HUES6 (cell line): Measurements from ENCODE around the gene TAAR2.
"Not testable (repeated sequence)": the region's sequence is repeated elsewhere in the genome, so short reads cannot be mapped to it uniquely, and the experiment has no call there.

Experiments used
- H3K27ac ChIP-seq: 2 replicates; pipeline ENCODE4 v1.7.0; 2013; ENCODE audit warnings: low read depth, mild to moderate bottlenecking, low read length, inconsistent platforms
- H3K27me3 ChIP-seq: 2 replicates; pipeline ENCODE4 v1.6.1; 2013; ENCODE audit warnings: low read length; ENCODE audit not compliant: control insufficient read depth, insufficient read depth
- H3K36me3 ChIP-seq: 2 replicates; pipeline ENCODE4 v1.6.1; 2013; ENCODE audit warnings: low read length; ENCODE audit not compliant: control insufficient read depth, insufficient read depth
- H3K4me1 ChIP-seq: 2 replicates; pipeline ENCODE4 v1.6.1; 2013; ENCODE audit warnings: low read length; ENCODE audit not compliant: control insufficient read depth, insufficient read depth
- H3K4me3 ChIP-seq: 2 replicates; pipeline ENCODE4 v1.5.1; 2013; ENCODE audit warnings: low read depth, low read length
- H3K9ac ChIP-seq: one replicate; pipeline ENCODE4 v1.6.1; 2013; ENCODE audit warnings: mild to moderate bottlenecking, low read length
- H3K9me3 ChIP-seq: 2 replicates; pipeline ENCODE4 v1.6.1; 2013; ENCODE audit warnings: low read depth, low read length; ENCODE audit not compliant: control insufficient read depth, insufficient read depth

The TAAR2 gene

DNA sequence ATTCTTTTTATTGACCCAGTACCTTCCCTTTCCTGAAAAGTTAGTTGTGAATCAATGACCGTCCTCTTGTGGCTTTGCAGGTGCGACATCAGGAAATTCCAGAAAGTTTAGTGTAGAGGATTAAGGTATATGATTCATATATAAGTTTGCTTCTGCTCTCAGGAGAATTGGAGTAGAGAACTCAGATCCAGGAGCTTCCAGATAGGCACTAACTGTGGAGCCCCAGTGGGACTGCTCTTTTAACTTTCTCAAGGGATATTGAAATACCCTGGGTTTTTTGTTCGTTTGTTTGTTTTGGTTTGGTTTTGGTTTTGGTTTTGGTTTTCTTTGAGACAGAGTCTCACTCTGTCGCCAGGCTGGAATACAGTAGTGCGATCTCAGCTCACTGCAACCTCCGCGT lies 9.5 kb downstream of the TAAR2 start:
- no peak overlapping the region for H3K27ac ChIP-seq
- no peaks in the 10 kb centered on the region for H3K36me3 ChIP-seq
- H3K9ac ChIP-seq: no peak overlapping the region
- H3K4me1 ChIP-seq: no peaks in the 10 kb centered on the region; the same call in 1 of the 2 replicates
- no peaks in the 10 kb centered on the region for H3K27me3 ChIP-seq
- H3K9me3 ChIP-seq: no peaks in the 10 kb centered on the region
- no peak overlapping the region for H3K4me3 ChIP-seq

- Histone ChIP-seq H3K4me3 (no peak overlapping the region), H3K9me3 (no peaks in the 10 kb centered on the region), H3K4me1 (no peaks in the 10 kb centered on the region; the same call in 1 of the 2 replicates), H3K36me3 (no peaks in the 10 kb centered on the region), H3K27me3 (no peaks in the 10 kb centered on the region), H3K27ac (no peak overlapping the region), H3K9ac (no peak overlapping the region)
Observed at GRCh38 chr6:132612449-132613108, 11.5 kb downstream of the TAAR2 start.

DNA sequence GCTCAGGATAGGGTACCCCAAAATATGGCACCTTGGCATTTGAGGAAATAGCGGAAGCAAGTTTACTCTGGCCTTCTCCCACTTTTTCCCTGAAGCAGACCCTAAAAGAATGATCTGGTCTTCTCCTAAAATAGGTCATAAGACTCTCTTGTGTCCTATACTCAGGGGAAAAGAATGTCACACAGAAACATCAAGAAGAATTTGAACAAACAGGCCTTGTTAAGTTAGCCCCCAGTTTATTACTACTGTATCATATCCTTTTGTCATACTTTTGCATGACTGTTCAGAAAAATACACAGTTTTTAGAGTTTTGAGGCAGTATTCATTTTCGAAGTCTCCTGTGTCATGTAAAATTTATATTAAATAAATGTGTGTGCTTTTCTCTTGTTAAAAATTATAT lies 12.5 kb downstream of the TAAR2 start:
- Histone ChIP-seq H3K4me3 (no peak overlapping the region), H3K36me3 (no peaks in the 10 kb centered on the region), H3K27ac (no peak overlapping the region), H3K4me1 (no peaks in the 10 kb centered on the region; the same call in 1 of the 2 replicates), H3K9me3 (no peaks in the 10 kb centered on the region), H3K9ac (no peak overlapping the region), H3K27me3 (no peaks in the 10 kb centered on the region)

GRCh38 chr6:132607544-132608233 lies 16.4 kb downstream of the TAAR2 start:
- Histone ChIP-seq H3K9me3 (no peaks in the 10 kb centered on the region), H3K9ac (no peak overlapping the region), H3K27ac (no peak overlapping the region), H3K36me3 (no peaks in the 10 kb centered on the region), H3K27me3 (no peaks in the 10 kb centered on the region), H3K4me3 (no peak overlapping the region), H3K4me1 (no peaks in the 10 kb centered on the region)

DNA sequence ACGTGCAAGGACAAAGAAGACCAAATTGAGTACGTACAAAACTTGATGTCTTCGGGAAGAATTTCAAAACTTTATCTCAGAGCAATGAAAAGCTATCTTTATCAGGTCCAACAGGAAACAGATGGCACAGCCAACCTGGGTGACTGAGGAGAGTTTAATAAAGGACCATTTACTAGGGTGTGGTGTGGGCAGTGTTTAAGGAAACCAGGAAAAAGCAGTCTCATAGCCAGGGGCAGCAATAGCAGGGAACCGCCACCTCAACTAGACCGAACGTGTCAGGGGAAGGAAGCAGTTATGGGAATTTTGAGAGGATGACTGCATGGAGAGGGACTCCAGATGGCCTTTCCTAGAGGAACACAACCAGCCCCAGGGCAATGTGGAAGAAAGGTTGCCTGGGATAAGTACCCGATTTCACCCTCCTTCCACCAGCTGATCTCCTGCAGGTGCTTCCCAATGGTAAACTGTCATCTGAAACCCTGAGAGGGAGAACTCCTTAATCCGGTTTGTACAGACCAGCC lies 19.4 kb downstream of the TAAR2 start:
- H3K36me3 ChIP-seq: no peaks in the 10 kb centered on the region
- H3K9me3 ChIP-seq: no peaks in the 10 kb centered on the region
- H3K9ac ChIP-seq: no peak overlapping the region
- no peaks in the 10 kb centered on the region for H3K27me3 ChIP-seq
- no peak overlapping the region for H3K4me3 ChIP-seq
- H3K27ac ChIP-seq: no peak overlapping the region
- H3K4me1 ChIP-seq: no peaks in the 10 kb centered on the region

- not testable (repeated sequence) for H3K4me3 ChIP-seq, H3K9ac ChIP-seq, H3K27me3 ChIP-seq, H3K9me3 ChIP-seq, H3K27ac ChIP-seq, H3K4me1 ChIP-seq, H3K36me3 ChIP-seq
Observed at GRCh38 chr6:132600900-132601299, 23.2 kb downstream of the TAAR2 start.

DNA sequence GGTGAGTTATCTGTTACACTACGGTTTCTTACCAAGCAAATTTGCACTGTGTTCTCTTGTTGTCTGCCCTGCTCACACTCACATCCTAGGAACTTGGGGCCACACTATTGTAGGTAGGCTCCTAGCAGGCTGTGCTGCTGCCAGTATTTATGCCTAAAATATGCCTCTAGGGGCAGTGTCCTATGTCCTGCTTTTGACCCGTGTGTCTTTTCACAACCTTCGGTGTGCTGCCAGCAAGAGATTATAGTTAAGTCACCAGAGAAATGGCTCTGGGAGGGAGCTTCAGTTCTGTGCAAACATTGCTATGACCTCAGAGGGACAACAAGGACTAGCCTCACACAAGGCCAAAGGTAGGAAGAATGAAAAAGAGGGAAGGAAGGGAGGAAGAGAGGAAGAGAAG lies 25.6 kb downstream of the TAAR2 start:
- Histone ChIP-seq H3K4me1 (no peaks in the 10 kb centered on the region), H3K4me3 (no peak overlapping the region), H3K27ac (no peak overlapping the region), H3K27me3 (no peaks in the 10 kb centered on the region), H3K36me3 (no peaks in the 10 kb centered on the region), H3K9ac (no peak overlapping the region), H3K9me3 (no peaks in the 10 kb centered on the region)

- Histone ChIP-seq H3K27me3 (no peaks in the 10 kb centered on the region), H3K27ac (no peak overlapping the region), H3K9ac (no peak overlapping the region), H3K36me3 (no peaks in the 10 kb centered on the region), H3K9me3 (no peaks in the 10 kb centered on the region), H3K4me3 (no peak overlapping the region), H3K4me1 (no peaks in the 10 kb centered on the region)
Observed at GRCh38 chr6:132596201-132596600, 27.9 kb downstream of the TAAR2 start.

DNA sequence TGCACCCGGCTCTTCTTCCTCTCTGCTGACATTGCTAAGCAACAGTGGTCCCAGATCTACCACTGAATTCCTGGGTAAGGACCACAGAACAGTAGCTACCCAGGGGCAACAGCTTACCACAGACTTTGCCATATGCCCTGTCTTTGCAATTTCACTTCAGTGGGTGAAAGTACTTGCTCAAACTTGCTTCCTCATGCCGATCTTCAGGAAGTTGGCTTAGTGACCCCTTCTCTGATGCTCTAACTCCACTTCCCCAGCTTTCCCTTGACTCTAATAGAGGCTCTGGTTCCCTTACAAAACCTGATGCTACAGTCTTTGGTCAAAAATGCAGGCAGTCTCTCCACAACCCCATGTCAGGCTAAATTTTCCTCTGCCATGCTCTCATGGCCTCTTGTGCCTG lies 31.2 kb downstream of the TAAR2 start:
- Histone ChIP-seq H3K27me3 (no peaks in the 10 kb centered on the region), H3K9ac (no peak overlapping the region), H3K9me3 (no peaks in the 10 kb centered on the region), H3K27ac (no peak overlapping the region), H3K36me3 (no peaks in the 10 kb centered on the region), H3K4me1 (no peaks in the 10 kb centered on the region), H3K4me3 (no peak overlapping the region)

DNA sequence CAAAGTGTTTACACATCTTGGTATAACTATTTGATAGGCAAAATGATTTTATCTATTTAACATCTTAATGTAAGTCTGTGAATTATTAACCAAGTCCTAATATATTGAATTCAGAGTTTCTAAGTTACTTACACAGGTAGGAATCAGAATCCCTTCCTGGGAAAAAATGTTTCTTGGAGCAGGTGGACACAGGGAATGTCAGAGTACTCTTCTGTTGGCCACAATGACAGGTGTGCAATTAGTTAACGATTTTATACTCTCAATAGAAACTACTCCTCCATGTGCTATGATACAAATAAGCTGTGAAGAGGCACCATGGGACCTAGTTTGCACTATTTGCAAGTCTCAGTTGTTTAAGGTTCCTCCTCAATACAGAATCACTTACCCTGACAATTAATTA lies 33.7 kb downstream of the TAAR2 start:
- H3K4me1 ChIP-seq: no peaks in the 10 kb centered on the region
- no peak overlapping the region for H3K9ac ChIP-seq
- no peaks in the 10 kb centered on the region for H3K9me3 ChIP-seq
- no peaks in the 10 kb centered on the region for H3K36me3 ChIP-seq
- H3K4me3 ChIP-seq: no peak overlapping the region
- no peaks in the 10 kb centered on the region for H3K27me3 ChIP-seq
- H3K27ac ChIP-seq: no peak overlapping the region

- Histone ChIP-seq H3K9me3 (no peaks in the 10 kb centered on the region), H3K4me1 (no peaks in the 10 kb centered on the region), H3K9ac (no peak within 1 kb of the TSS), H3K36me3 (no peaks in the 10 kb centered on the region), H3K27ac (no peak within 1 kb of the TSS), H3K4me3 (no peak within 1 kb of the TSS), H3K27me3 (no peaks in the 10 kb centered on the region)
Observed at GRCh38 chr6:132589454-132589853, 34.6 kb downstream of the TAAR2 start, which contains the start of gene TAAR5. Gene TAAR5 (minus strand): TSS chr6:132589741. CDS start chr6:132589686, 55 bp downstream.
